Left renal cortex interstitium (tissue), 4 donors: ENCODE data around the gene NRXN3. TPM values are rescaled to one million over a fixed set of nuclear protein-coding genes. Genes with fewer than 3 reads are reported as not detected.

ENCODE experiments used
- DNase-seq, 4 donors: peaks; one replicate each; pipeline ENCODE4 v3.0.0-alpha.2; 2013; ENCODE audit warnings: low read depth in 4 of 4, low spot score in 2 of 4, missing footprints in 1 of 4
- polyA plus RNA-seq, 4 donors: library from polyadenylated mRNA; unstranded; fragments of 120-200 nt; gene quantifications; one replicate each; pipeline ENCODE4 v1.2.1, GENCODE V29; 2013; ENCODE audit not compliant: insufficient read length in 4 of 4

Gene NRXN3
- polyA plus RNA-seq, 4 donors = 5.4 to 8.4 (median 6.3) TPM

GRCh38 chr14:79419571-79420327 is 1249.6 kb downstream of the NRXN3 start:
- no peak for DNase-seq

- no peak for DNase-seq
Observed at GRCh38 chr14:79420725-79421124, 1250.6 kb downstream of the NRXN3 start.

DNA sequence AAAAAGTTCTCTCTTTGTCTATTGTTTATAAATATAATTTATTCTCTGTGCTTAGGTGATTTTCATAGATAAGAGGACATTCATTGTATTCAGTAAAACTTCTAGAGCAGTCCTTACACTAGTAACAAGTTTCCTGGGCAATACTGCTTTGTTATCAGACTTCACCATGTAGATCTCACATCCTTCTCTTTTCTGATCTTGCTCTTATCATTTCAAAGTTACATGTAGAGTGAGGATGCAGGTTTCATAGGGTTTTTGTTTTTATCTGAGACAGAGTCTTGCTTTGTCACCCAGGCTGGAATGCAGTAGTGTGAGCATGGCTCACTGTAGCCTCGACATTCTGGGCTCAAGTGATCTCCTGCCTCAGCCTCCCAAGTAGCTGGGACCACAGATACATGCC is 1251.6 kb downstream of the NRXN3 start:
- no peak for DNase-seq

DNA sequence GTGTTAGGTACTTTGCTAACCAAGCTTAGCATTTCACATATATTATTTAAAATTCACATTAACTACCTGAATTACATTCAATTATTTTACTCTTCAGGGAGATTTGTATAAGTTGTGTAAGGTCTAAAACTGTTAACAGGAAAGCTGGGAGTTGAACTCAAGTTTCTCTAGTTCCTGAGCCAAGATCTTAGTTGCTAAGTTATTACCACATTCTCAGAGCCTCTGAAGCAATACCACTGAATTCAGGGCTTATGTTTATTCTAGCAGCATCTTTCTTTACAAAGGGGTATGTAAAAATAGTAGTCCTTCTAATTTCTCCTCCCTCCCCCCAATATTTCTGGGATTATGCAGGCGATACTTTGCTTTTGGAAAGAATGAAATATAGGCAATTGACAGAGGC is 1254.3 kb downstream of the NRXN3 start:
- no peak for DNase-seq

GRCh38 chr14:79426103-79426755 is 1256.1 kb downstream of the NRXN3 start:
- no peak for DNase-seq

- DNase-seq = no peak
Observed at GRCh38 chr14:79432640-79433039, 1262.5 kb downstream of the NRXN3 start.

DNA sequence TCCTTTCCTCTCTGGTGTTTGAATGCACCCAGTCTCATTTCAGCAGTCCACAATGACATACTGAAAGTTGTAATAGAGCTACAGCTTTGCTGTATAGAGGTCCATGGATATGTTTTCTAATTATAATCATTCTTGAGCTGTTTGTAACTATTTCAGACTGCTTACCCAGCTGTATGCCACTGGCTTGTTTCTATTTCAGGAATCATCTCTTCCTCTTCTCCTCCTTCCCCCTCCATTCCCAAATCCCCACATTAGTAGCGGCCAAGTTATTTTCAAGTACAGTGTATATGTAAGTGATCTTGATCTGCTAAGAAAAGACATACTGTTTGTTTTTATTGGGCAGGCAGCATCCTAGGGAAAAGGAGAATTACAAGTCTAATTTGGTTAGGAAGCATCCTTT is 1266.2 kb downstream of the NRXN3 start:
- DNase-seq = no peak

DNA sequence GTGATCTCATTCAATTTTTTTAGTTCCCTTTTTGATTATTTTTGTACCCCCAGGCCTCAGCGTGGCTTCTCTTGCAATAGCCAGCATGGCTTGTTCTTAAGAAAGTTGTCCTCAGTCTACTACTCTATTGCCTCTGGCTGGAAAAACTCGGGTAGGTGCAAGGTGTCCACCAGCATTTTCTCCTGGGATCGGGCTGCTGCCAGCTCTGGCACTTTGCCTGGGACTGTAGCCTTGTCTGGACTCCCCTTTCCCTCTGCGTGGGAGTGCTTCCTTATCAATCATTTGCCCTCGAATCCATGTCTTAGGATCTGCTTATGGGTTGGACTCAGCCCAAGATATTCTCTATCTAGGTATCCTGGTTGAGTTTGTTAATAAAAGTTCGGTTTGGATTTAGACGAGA is 1267.8 kb downstream of the NRXN3 start:
- DNase-seq = no peak

GRCh38 chr14:79438696-79439342 is 1268.6 kb downstream of the NRXN3 start:
- DNase-seq = no peak

DNA sequence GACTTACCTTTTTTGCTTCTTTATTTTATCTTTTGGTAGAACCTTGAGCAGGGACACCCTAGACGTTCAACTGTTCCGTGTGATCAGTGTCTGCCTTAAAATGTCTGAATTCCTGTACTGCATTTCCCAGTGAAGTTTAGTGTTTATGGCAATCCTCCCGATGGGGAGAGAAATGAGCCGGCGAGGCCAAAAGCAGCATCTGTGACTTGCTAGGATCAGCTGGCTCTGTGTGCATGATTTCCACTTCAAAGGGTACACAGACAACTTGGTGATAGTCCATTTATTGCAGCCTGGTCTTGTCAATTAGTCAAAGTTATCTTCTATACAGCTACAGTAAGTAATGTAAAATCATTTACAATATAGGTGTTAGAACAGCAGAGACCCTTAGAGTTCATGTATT is 1272.6 kb downstream of the NRXN3 start:
- DNase-seq = no peak

DNA sequence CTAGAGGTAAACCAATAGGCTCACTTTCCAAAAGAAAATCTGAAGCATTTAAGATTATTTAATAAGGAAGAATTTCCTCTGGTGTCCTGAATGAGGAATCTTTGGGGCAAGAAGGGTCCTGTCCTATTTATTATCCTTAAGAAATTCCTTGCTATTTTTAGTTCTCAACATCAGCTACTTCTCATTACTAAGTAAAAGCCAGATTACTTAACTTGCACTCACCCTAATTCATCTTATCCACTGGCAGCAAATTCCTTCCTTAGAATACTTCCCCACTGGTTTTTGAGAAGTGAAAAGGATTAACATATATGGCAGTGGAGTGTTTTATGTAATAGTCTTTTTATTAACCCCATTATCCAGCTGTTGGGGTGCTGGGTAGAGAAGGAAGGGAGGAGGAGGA is 1273.4 kb downstream of the NRXN3 start:
- DNase-seq = no peak

- DNase-seq = no peak
Observed at GRCh38 chr14:79448960-79449359, 1278.8 kb downstream of the NRXN3 start.

DNA sequence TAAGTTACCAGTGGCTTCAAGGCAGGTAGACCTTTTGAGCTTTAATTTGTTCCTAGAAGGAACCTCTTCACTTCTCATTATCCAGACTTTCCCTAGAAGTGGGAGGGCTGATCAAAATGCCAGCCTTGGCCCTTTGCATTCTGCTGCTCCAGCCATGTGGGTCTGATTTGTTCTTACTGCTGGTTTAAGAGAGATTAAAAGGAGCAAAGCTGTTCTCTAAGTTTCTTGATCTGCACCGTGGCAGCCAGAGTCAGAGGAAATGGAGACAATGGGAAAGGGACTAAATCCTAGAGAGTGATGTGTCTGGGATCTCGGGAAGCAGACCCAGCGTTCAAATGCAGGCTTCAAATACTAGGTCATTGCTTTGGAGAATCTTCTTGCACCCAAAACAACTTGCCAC is 1281.4 kb downstream of the NRXN3 start:
- no peak for DNase-seq

DNA sequence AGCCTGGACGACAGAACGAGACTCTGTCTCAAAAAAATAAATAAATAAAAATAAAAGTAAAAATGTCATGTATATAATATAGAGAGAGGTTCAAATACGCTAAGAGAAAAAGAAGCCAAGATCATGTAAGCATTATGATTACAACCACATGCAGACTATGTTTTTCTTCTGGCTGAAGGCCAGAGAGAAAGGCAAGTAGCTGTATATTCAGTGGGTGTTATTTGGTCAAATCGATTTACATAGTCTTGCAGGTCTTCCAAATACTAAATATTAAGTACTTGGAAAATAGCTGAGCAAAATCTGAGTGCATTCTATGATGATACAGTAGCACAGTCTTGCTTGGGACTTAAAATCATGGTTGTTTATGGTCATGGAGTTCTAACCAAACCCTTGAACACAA is 1283.1 kb downstream of the NRXN3 start:
- DNase-seq = no peak

DNA sequence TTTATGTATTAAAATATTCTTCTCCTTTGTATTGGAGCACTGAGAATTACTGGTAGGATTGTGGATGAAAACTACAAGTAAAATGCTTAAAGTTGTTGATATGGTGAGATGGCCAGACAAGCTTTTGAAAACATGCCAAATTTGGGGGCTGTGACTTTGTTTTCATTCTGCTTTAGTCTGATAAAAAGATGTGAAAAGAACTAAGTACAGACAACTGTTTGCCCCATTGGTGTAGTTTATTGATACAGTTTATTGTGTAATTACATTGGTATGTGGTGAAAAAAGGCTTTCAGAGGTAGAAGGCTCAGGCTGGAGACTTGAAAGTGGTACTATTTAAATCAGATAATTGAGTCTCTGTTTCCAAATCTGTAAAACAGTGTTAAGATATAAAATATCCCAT is 1294.3 kb downstream of the NRXN3 start:
- DNase-seq = no peak

DNA sequence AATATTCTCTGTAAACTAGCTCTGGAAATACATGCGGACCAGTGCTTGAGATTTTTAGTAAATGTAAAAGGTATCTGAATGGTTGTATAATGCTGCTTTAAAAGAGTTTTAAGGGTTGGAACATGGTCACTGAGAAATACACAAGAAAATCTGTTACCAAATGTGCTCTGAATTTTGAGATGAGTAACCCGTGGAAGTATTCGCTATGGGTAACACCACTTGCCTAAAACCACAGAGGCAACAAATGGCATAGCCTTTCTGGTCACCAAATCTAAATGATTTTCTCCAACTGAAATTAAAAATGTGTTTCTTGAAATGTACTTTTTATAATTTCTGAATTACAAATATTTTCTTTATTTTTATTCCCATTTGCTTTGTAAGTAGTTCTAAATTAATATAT is 1295.5 kb downstream of the NRXN3 start:
- DNase-seq = no peak

DNA sequence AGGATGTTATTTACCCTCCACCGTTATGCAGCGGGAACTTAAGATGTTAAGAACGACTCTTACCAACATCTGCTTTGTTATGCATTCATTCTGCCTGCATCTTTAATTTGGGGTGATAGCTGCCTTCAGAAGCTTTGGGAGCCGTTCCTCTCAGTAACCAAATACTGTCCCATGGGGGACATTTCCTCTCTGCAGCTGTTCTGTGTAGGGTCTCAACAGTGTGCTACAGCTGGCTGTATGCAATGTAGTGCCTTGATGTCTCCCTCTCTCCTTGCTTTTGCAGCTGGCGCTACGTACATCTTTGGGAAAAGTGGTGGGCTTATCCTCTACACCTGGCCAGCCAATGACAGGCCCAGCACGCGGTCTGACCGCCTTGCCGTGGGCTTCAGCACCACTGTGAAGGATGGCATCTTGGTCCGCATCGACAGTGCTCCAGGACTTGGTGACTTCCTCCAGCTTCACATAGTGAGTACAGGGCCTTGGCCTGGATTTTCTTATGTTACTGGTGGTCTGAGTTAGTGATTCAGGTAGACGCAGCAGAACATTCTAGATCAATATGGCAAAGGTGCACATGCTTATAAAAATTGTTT is 1296.9 kb downstream of the NRXN3 start:
- no peak for DNase-seq

GRCh38 chr14:79467835-79468234 is 1297.7 kb downstream of the NRXN3 start:
- DNase-seq = no peak

GRCh38 chr14:79468486-79468885 is 1298.3 kb downstream of the NRXN3 start:
- DNase-seq = peak in 1 of 4 donors; percentile 13

GRCh38 chr14:79473651-79474050 is 1303.5 kb downstream of the NRXN3 start:
- no peak for DNase-seq

DNA sequence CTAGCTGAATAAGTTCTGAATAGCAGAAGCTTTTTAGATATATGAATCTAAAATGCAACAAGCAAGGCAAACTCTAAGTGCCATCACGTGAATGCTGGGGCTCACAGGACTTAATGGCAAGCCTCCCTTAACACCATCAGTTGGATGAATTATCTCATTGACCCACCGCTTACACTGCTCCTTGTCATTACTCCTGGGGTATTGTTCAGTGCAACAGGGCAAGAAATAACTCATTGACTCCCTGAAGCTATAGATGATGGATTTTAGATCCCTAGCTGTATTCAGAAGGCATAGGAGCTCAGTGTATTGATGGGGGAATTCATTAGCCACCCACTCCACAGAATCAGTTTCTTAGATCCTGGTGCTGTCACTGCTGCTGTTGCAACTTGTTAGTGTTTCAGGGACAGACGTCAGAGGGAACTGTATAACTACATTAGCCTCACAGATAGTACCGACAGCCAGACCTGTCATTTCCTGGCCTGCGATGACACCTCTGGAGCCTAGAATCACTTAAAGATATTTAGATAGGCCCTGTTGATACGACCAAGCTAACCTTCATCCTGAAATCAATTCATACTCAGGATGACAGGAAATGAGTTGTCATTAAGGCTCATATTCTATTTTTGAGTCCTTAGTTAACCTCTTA is 1305.8 kb downstream of the NRXN3 start:
- no peak for DNase-seq
